Fibroblast of pulmonary artery (primary cell): Measurements from ENCODE around the gene EPG5.
A peak's percentile ranks its signal among the peaks of the same experiment; 100 is the strongest.

Experiments
- DNase-seq: peaks from one replicate; pipeline ENCODE4 v3.0.0-alpha.2; 2010; ENCODE audit warnings: low read depth
- H3K4me3 ChIP-seq: replicated peaks from 2 replicates; pipeline ENCODE4 v1.5.1; 2011; ENCODE audit warnings: low read depth, mild to moderate bottlenecking, control low read depth, low read length, moderate library complexity
- CTCF ChIP-seq: IDR thresholded peaks from 2 replicates; pipeline ENCODE4 v1.5.1; 2011; ENCODE audit warnings: mild to moderate bottlenecking, control low read depth, low read length, inconsistent platforms; ENCODE audit errors: missing control alignments

EPG5 gene

GRCh38 chr18:45843019-45843418 is 124.1 kb downstream of the EPG5 start:
- no peak overlapping the region for H3K4me3 ChIP-seq
- no peak for TF ChIP-seq CTCF
- DNase-seq: no peak

- H3K4me3 ChIP-seq: no peak overlapping the region
- DNase-seq: no peak
- TF ChIP-seq CTCF: no peak
These were observed 125.2 kb downstream of the EPG5 start for GRCh38 chr18:45841765-45842442.

GRCh38 chr18:45841060-45841764 is 125.9 kb downstream of the EPG5 start:
- no peak overlapping the region for H3K4me3 ChIP-seq
- no peak for TF ChIP-seq CTCF
- DNase-seq: no peak

GRCh38 chr18:45839414-45840395 is 127.4 kb downstream of the EPG5 start:
- no peak overlapping the region for H3K4me3 ChIP-seq
- DNase-seq: peak; percentile 85
- TF ChIP-seq CTCF: peak; percentile 89

GRCh38 chr18:45838302-45839070 is 128.6 kb downstream of the EPG5 start:
- no peak overlapping the region for H3K4me3 ChIP-seq
- TF ChIP-seq CTCF: no peak
- no peak for DNase-seq
